GM18951 (cell line): ENCODE results near the gene INPP4B.
"Not testable (repeated sequence)": the region's sequence is repeated elsewhere in the genome, so short reads cannot be mapped to it uniquely, and the experiment has no call there.

ENCODE experiments used
- POLR2A ChIP-seq: IDR thresholded peaks from 4 replicates; pipeline ENCODE4 v1.6.1; 2011; ENCODE audit warnings: mild to moderate bottlenecking; ENCODE audit not compliant: insufficient read length, insufficient read depth; ENCODE audit errors: extremely low read depth
- in situ Hi-C: fragments of 300-500 bp; cut with MboI; formaldehyde crosslinking; loops from one replicate; pipeline ENCODE4 v1.12.0; 2022; ENCODE audit warnings: low sequenced_read_pairs, mixed read lengths, inconsistent platforms; ENCODE audit not compliant: unreplicated experiment

Gene INPP4B

DNA sequence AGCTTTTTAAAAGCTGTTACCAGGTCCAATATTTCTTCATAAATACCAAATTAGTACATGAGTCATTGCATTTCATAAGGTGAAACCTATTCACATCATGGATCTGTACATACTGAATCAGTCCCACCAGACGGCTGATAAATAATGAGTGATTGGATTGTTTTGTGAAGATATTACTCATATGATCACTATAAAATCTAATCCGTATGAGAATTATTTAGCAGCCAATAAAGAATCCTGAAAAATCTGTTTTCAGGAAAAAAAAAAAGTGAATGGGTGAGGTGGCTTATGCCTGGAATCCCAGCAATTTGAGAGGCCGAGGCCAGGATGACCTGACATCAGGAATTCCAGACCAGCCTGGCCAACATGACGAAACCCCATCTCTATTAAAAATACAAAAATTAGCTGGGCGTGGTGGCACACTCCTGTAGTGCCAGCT, 438.1 kb downstream of the INPP4B start:
- no peak for TF ChIP-seq POLR2A
- in situ Hi-C loops, result no loop called here

DNA sequence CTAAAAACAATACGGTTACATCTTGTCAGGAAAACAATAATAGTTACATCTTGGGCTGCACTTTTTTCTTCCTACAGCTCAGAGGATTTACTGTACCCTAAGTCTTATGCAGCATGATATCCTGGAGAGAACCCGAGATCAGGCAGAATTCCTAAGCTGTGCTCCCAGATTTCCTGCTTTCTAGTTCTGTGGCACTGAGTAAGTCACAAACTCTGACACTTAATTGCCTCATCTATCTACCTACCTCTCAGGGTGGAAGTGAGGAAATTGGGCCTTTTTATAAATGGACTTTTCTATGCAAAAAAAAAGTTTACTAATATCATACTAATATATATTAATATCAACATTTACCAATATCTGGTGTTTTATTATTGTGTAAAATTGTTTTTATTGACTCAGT, 438.5 kb downstream of the INPP4B start:
- no peak for TF ChIP-seq POLR2A
- in situ Hi-C loops, result no loop called here

DNA sequence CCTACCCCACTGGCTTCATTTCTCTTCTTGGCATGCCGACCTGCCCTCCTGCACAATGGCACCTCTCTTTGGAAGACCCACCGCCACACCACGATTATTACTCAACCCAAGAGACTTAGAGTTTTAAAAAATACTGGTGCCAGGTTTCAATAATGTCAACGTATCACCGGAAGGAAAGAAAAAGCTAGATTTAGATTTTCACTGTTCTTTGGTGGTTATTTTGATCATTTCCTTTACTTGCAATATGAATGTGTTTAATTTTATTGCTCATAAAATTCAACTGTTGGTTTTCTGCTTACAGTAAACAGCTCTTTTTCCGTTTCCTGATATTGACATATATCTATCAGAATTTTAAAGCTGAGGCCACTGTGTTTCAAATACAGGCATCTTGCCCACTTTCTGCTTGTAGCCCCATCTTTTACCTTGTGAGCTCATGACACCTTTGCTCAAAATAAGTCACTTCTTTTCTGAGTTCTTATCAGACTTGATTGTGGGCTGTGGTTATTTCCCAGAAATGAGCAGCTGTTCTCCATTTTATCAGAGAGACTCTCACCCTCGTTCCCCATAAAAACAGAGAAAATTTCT, 439.1 kb downstream of the INPP4B start:
- in situ Hi-C loops, result no loop called here
- no peak for TF ChIP-seq POLR2A

DNA sequence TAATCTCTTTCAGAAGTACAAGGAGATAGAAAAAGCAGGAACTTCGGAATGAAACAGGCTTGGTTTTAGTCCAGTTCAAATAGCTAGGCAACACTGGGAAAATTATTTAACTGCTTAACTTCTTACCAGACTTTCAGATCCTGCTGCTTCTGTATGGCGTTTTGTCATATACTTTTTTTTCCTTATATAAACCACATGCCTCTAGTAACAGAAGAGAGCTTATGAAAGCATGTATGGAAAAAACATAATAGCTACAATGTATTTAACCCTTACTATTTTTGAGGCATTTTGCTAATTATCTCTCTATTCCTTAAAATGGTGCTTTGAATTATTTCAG, 439.6 kb downstream of the INPP4B start:
- TF ChIP-seq POLR2A, result no peak
- in situ Hi-C loops, result no loop called here

GRCh38 chr4:142405695-142406498, 440.2 kb downstream of the INPP4B start:
- no peak for TF ChIP-seq POLR2A
- in situ Hi-C loops, result no loop called here

- in situ Hi-C loops, result no loop called here
Measured at GRCh38 chr4:142405021-142405694, 440.9 kb downstream of the INPP4B start.

GRCh38 chr4:142404191-142404611, 441.9 kb downstream of the INPP4B start:
- in situ Hi-C loops, result no loop called here
- TF ChIP-seq POLR2A, result no peak

More at GRCh38 chr4:142405021-142405694, 440.9 kb downstream of the INPP4B start:
- TF ChIP-seq POLR2A, result no peak

DNA sequence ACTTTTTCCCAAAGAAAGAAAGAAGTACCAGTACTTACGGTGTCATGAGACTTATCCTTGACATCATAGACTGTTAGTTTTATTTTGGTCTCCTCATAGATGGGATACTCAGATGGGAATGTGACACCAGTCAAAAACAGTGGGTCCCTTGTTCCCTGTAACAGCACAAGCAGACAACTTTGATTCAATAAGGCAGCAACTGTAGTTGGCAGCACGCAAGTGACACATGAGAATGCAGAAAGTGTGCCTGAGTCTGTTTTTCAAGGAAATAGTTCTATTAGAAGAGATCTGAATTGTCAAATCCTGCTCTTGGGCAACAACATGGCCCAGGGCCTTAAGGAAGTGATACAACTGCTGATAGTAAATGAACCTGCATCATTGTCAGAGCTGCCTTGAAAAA, 443.2 kb downstream of the INPP4B start:
- TF ChIP-seq POLR2A, result no peak
- in situ Hi-C loops, result no loop called here

DNA sequence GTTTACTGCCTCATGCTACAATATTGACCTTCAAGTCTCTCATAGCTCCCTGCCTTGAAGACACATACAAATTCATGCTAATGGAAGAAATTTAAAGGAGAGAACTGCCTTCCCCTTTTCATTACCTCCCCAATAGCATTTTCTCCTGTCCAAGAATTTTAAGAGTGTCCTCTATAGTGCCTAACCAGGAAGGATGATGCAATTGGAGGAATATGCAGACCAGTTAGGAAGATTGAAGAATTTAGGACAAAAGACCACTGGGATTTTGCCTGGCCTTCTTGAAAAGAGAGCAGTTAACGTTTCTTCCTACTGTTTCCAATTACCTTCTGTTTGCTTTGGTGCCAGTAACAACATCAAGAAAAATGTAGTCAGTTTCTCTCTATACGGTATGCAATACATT, 443.9 kb downstream of the INPP4B start:
- no peak for TF ChIP-seq POLR2A
- in situ Hi-C loops, result no loop called here

GRCh38 chr4:142397364-142397991, 448.6 kb downstream of the INPP4B start:
- in situ Hi-C loops, result not testable (repeated sequence)

- in situ Hi-C loops, result no loop called here
- TF ChIP-seq POLR2A, result no peak
Measured at GRCh38 chr4:142396279-142396678, 449.8 kb downstream of the INPP4B start.

- in situ Hi-C loops, result no loop called here
- TF ChIP-seq POLR2A, result no peak
Measured at GRCh38 chr4:142393127-142393526, 453.0 kb downstream of the INPP4B start.

DNA sequence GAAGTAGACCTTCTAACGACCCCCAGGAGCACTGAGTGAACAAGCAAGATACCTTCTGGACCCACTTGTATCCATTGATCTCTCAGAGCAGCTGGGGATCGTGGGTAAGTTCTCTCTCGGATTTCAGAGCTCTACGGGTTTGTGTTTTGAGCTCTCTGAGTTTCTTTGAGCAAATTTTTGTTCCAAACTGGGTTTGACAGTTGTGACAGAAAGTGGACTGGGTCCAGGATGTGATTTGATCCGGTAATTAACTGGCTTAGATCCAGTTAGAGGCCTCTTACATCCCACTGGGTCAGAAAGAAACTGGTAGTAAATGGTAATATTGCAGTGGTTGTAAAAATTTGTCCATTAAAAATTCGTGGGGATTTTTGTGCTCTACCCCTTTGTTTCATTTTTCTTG, 459.2 kb downstream of the INPP4B start:
- in situ Hi-C loops, result no loop called here
- no peak for TF ChIP-seq POLR2A

DNA sequence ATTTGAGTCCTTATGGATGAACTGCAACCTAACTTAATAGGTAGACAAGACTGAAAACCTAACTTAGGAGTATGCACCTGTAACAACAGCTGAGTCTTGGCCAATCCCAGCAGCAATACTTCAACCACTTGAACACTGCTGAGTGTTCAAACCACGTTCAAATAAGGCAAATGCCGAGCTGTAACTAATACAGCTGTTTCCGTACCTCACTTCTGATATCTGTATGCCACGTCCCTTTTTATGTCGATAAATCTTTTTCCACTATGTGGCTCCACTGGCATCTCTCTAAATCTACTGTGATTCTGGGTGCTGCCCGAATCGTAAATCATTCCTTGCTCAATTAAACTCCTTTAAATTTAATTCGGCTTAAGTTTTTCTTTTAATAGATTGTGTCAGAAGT, 459.7 kb downstream of the INPP4B start:
- TF ChIP-seq POLR2A, result no peak
- in situ Hi-C loops, result no loop called here
